ENCODE data around the gene PHACTR1. TPM values are rescaled to one million over a fixed set of nuclear protein-coding genes. Genes with fewer than 3 reads are reported as not detected.

PHACTR1 gene
- total and polyA plus RNA-seq, 12 donors = 0.77 to 16.0 (median 3.5) TPM

DNA sequence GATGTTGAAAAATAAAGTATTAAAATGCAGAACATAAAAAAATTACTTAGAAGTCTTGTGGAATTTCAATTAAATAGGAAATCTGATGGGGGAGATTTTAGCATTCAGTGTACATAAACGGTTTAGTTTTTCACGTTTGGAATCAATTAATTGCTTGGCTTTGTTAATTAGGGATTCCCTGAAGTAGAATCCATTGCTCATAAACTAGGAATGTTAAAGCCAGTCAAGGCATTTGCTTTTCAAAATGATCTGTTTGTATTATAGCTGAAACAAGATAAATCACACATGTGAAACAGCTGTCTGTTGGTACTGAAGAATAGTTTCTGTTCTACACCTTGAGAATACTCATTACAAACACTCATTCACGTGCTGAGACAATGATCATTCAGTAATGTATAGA, 313.8 kb downstream of the PHACTR1 start:
- Histone ChIP-seq H3K27ac (no peak overlapping the region), H3K27me3 (no peaks in the 10 kb centered on the region), H3K9me3 (replicated peaks in 1 of 3) (no peaks in the 10 kb centered on the region), H3K36me3 (replicated peaks in 1 of 2) (no peaks in the 10 kb centered on the region), H3K4me1 (replicated peaks in 1 of 2) (no peaks in the 10 kb centered on the region), H3K4me3 (no peak overlapping the region)
- intact Hi-C loops (cut with DNase I) = no loop called here
- WGBS, 4 donors = 42 to 48% (median 46%) methylated on average over 3 of the region's 3 CpGs
- TF ChIP-seq, protein P1, sequence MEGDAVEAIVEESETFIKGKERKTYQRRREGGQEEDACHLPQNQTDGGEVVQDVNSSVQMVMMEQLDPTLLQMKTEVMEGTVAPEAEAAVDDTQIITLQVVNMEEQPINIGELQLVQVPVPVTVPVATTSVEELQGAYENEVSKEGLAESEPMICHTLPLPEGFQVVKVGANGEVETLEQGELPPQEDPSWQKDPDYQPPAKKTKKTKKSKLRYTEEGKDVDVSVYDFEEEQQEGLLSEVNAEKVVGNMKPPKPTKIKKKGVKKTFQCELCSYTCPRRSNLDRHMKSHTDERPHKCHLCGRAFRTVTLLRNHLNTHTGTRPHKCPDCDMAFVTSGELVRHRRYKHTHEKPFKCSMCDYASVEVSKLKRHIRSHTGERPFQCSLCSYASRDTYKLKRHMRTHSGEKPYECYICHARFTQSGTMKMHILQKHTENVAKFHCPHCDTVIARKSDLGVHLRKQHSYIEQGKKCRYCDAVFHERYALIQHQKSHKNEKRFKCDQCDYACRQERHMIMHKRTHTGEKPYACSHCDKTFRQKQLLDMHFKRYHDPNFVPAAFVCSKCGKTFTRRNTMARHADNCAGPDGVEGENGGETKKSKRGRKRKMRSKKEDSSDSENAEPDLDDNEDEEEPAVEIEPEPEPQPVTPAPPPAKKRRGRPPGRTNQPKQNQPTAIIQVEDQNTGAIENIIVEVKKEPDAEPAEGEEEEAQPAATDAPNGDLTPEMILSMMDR (IDR thresholded peaks at IDR 0.05) = no peak
- no peak for TF ChIP-seq POLR2A (IDR thresholded peaks at IDR 0.05)
- no peak for DNase-seq

DNA sequence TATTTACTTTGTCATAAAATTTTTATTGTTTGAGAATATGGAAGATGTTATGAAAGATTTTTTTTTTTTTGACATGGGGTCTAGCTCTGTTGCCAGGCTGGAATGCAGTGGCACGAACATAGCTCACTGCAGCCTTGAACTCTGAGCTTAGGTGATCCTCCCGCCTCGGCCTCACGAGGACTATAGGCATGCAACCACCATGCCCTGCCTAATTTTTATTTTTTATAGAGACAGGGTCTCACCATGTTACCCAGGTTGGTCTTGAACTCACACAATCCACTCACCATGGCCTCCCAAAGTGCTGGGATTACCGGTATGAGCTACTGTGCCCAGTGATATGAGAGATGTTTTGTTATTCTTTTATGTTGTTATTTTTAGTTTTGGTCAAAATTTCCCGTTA, 316.0 kb downstream of the PHACTR1 start:
- no peak overlapping the region for H3K27ac ChIP-seq
- no peaks in the 10 kb centered on the region for H3K4me1 ChIP-seq (replicated peaks in 1 of 2)
- H3K4me3 ChIP-seq = no peak overlapping the region
- H3K27me3 ChIP-seq = no peaks in the 10 kb centered on the region
- no peaks in the 10 kb centered on the region for H3K9me3 ChIP-seq (replicated peaks in 1 of 3)
- intact Hi-C loops (cut with DNase I) = no loop called here
- WGBS, 4 donors = 64 to 79% (median 73%) methylated on average over 6 of the region's 6 CpGs
- DNase-seq = no peak
- TF ChIP-seq, protein P1 (IDR thresholded peaks at IDR 0.05) = no peak
- TF ChIP-seq POLR2A (IDR thresholded peaks at IDR 0.05) = no peak
- no peaks in the 10 kb centered on the region for H3K36me3 ChIP-seq (replicated peaks in 1 of 2)

DNA sequence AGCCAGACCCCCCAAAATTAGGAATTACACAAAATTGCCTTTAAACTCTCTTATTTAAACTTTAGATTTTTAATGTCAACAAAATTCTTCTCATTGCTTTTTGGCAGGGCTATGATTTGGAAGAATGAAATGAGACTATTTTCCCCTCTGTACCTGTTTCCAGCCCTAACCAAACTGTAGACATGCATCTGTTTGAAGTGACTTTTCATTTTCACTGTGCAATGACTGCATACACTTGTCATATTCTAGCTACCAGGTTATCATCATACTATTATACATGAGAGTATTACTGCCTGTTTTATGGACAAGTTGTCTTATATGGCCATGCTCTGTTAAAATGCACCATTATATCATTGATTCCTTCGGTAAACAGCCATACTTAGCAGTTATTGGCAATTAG, 316.6 kb downstream of the PHACTR1 start:
- WGBS, 4 donors = 84 to 96% (median 90%) methylated on average over 1 of the region's 1 CpG
- Histone ChIP-seq H3K27me3 (no peaks in the 10 kb centered on the region), H3K36me3 (replicated peaks in 1 of 2) (no peaks in the 10 kb centered on the region), H3K9me3 (replicated peaks in 1 of 3) (no peaks in the 10 kb centered on the region), H3K4me1 (replicated peaks in 1 of 2) (no peaks in the 10 kb centered on the region), H3K4me3 (no peak overlapping the region), H3K27ac (no peak overlapping the region)
- intact Hi-C loops (cut with DNase I) = no loop called here
- DNase-seq = no peak
- TF ChIP-seq, protein P1 (IDR thresholded peaks at IDR 0.05) = no peak

DNA sequence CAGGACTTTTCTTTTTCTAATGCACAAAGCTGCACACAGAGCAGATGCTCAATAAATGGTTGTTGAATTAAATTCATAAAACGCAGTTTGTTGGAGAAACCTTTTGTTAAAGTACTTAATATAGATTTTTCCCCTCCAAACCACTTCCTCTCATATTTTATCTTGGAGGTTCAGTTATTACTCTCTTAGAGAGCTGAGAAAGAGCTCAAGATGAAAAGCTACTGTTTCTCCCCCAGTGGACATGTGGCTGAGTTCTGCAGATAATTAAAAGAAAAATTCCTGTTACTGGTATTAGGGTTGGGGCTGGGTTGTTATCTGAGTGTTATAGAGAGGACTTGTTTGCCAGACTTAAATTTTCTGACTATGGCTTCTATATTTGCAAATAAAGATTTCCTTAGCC, 317.7 kb downstream of the PHACTR1 start:
- Histone ChIP-seq H3K27me3 (no peaks in the 10 kb centered on the region), H3K36me3 (replicated peaks in 1 of 2) (no peaks in the 10 kb centered on the region), H3K27ac (no peak overlapping the region), H3K4me3 (no peak overlapping the region), H3K4me1 (replicated peaks in 1 of 2) (no peaks in the 10 kb centered on the region), H3K9me3 (replicated peaks in 1 of 3) (no peaks in the 10 kb centered on the region)
- TF ChIP-seq, protein P1 (IDR thresholded peaks at IDR 0.05) = no peak
- TF ChIP-seq POLR2A (IDR thresholded peaks at IDR 0.05) = no peak
- intact Hi-C loops (cut with DNase I) = no loop called here
- WGBS, 4 donors = 0 to 5% (median 0%) methylated on average over 1 of the region's 1 CpG
- DNase-seq = no peak
